A673 (cell line): ENCODE results near the gene USP32.
"Not testable (repeated sequence)": the region's sequence is repeated elsewhere in the genome, so short reads cannot be mapped to it uniquely, and the experiment has no call there.

Experiments
- CTCF ChIP-seq: fragments of 300-800, 200-600 bp; sonication (generic); conservative IDR thresholded peaks from 2 replicates; pipeline ENCODE4 v1.5.1; 2017; ENCODE audit warnings: low read depth, mild to moderate bottlenecking, antibody characterized with exemption, low read length, moderate library complexity, mixed read lengths
- EZH2 ChIP-seq: fragments of 200-600 bp; sonication (generic); IDR thresholded peaks from 2 replicates; pipeline ENCODE4 v1.6.1; 2017; ENCODE audit warnings: borderline replicate concordance, low read depth, mild to moderate bottlenecking, mixed read lengths, antibody characterized with exemption, low read length; ENCODE audit not compliant: poor library complexity, severe bottlenecking

- not testable (repeated sequence) for TF ChIP-seq CTCF, EZH2
These were observed 176.0 kb downstream of the USP32 start for GRCh38 chr17:60215895-60216294.
